ENCODE results near the gene DNAH1.

DNA sequence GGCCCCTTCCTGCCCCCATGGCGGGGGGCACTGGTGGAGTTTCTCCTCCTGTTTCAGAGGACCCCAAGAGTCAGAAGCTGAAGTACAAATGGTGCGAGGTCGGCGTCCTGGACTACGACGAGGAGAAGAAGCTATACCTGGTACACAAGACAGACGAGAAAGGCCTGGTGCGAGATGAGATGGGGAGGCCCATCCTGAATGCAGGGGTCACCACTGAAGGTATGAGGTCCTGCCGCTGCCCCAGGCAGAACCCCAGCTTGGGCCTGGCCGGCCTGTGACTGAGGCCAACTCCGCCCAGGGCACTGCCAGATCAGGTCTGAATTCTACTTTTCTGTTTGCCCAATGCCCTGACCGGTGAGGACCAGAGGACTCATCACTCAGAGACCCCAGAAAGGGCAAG, 15.0 kb downstream of the DNAH1 start:
- TF ChIP-seq, protein P1, sequence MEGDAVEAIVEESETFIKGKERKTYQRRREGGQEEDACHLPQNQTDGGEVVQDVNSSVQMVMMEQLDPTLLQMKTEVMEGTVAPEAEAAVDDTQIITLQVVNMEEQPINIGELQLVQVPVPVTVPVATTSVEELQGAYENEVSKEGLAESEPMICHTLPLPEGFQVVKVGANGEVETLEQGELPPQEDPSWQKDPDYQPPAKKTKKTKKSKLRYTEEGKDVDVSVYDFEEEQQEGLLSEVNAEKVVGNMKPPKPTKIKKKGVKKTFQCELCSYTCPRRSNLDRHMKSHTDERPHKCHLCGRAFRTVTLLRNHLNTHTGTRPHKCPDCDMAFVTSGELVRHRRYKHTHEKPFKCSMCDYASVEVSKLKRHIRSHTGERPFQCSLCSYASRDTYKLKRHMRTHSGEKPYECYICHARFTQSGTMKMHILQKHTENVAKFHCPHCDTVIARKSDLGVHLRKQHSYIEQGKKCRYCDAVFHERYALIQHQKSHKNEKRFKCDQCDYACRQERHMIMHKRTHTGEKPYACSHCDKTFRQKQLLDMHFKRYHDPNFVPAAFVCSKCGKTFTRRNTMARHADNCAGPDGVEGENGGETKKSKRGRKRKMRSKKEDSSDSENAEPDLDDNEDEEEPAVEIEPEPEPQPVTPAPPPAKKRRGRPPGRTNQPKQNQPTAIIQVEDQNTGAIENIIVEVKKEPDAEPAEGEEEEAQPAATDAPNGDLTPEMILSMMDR (IDR thresholded peaks at IDR 0.05; ENCODE audit: insufficient read depth, low read length, poor library complexity, severe bottlenecking) = no peak
- TF ChIP-seq EZH2phosphoT487 (conservative IDR thresholded peaks at IDR 0.05; ENCODE audit: low read length) = no peak

All from SU-DHL-6 (cell line).